Measurements from ENCODE around the gene BPIFB3.

- TF ChIP-seq CTCF (IDR thresholded peaks at IDR 0.05) (no peak), POLR2A (IDR thresholded peaks at IDR 0.05) (no peak)
Measured at GRCh38 chr20:33093582-33093981, 39.9 kb downstream of the BPIFB3 start.

Data from Peyer's patch (tissue), 4 donors.